ENCODE data around the gene PRMT1.

PRMT1 gene

GRCh38 chr19:49687566-49688316 is 10.7 kb downstream of the PRMT1 start:
- TF ChIP-seq CTCF (IDR thresholded peaks at IDR 0.05; ENCODE audit: unreplicated experiment in 3 of 3) = no peak
- peaks cover 40% of the 10 kb centered on the region for H3K4me1 Mint-ChIP-seq
- H3K36me3 Mint-ChIP-seq (ENCODE audit: low read depth) = peaks cover 33% of the 10 kb centered on the region
- H3K9me3 Mint-ChIP-seq = no peaks in the 10 kb centered on the region
- H3K4me3 Mint-ChIP-seq = peak overlapping the region in 2 of 3 experiments; percentile 69 to 79
- peak overlapping the region; percentile 34 to 86 (median 70) for H3K27ac Mint-ChIP-seq
- no peaks in the 10 kb centered on the region for H3K27me3 Mint-ChIP-seq (ENCODE audit: low read depth)

- H3K27ac Mint-ChIP-seq = peak overlapping the region; percentile 30 to 38 (median 38)
- TF ChIP-seq CTCF (IDR thresholded peaks at IDR 0.05; ENCODE audit: unreplicated experiment in 3 of 3) = no peak
- peaks cover 25% of the 10 kb centered on the region for H3K36me3 Mint-ChIP-seq (ENCODE audit: low read depth)
- peak overlapping the region in 2 of 3 experiments; percentile 46 to 72 for H3K4me3 Mint-ChIP-seq
- H3K27me3 Mint-ChIP-seq (ENCODE audit: low read depth) = no peaks in the 10 kb centered on the region
- H3K9me3 Mint-ChIP-seq = no peaks in the 10 kb centered on the region
- peaks cover 41% of the 10 kb centered on the region for H3K4me1 Mint-ChIP-seq
Observed at GRCh38 chr19:49688531-49689132, 11.6 kb downstream of the PRMT1 start.

GRCh38 chr19:49689133-49690078 is 12.3 kb downstream of the PRMT1 start, which contains the start of gene ADM5:
Gene ADM5 (plus strand): TSS chr19:49689594. CDS start chr19:49689838, 244 bp downstream.
- peaks cover 23% of the 10 kb centered on the region for H3K36me3 Mint-ChIP-seq (ENCODE audit: low read depth)
- peak within 1 kb of the TSS; percentile 83 to 87 (median 85) for H3K4me3 Mint-ChIP-seq
- no peaks in the 10 kb centered on the region for H3K9me3 Mint-ChIP-seq
- peaks cover 41% of the 10 kb centered on the region for H3K4me1 Mint-ChIP-seq
- H3K27me3 Mint-ChIP-seq (ENCODE audit: low read depth) = no peaks in the 10 kb centered on the region
- H3K27ac Mint-ChIP-seq = peak within 1 kb of the TSS; percentile 82 to 91 (median 89)
- TF ChIP-seq CTCF (IDR thresholded peaks at IDR 0.05; ENCODE audit: unreplicated experiment in 3 of 3) = peak; percentile 45 to 59 (median 46)

- Mint-ChIP-seq H3K36me3 (ENCODE audit: low read depth) (peaks cover 21% of the 10 kb centered on the region), H3K9me3 (no peaks in the 10 kb centered on the region), H3K27me3 (ENCODE audit: low read depth) (no peaks in the 10 kb centered on the region), H3K4me3 (peak overlapping the region; percentile 83 to 87 (median 85)), H3K27ac (peak overlapping the region; percentile 82 to 91 (median 89)), H3K4me1 (peaks cover 38% of the 10 kb centered on the region)
- TF ChIP-seq CTCF (IDR thresholded peaks at IDR 0.05; ENCODE audit: unreplicated experiment in 3 of 3) = peak in 1 of 3 experiments; percentile 19
Observed at GRCh38 chr19:49690079-49690655, 13.1 kb downstream of the PRMT1 start.

GRCh38 chr19:49690656-49691242 is 13.7 kb downstream of the PRMT1 start, which contains the start of gene CPT1C:
Gene CPT1C (plus strand): TSS chr19:49691116. CDS start chr19:49692253, 1,137 bp downstream.
- TF ChIP-seq CTCF (IDR thresholded peaks at IDR 0.05; ENCODE audit: unreplicated experiment in 3 of 3) = no peak
- H3K9me3 Mint-ChIP-seq = no peaks in the 10 kb centered on the region
- peaks cover 15% of the 10 kb centered on the region for H3K36me3 Mint-ChIP-seq (ENCODE audit: low read depth)
- peaks cover 37% of the 10 kb centered on the region for H3K4me1 Mint-ChIP-seq
- H3K4me3 Mint-ChIP-seq = peak within 1 kb of the TSS; percentile 83 to 87 (median 85)
- H3K27me3 Mint-ChIP-seq (ENCODE audit: low read depth) = no peaks in the 10 kb centered on the region
- peak within 1 kb of the TSS; percentile 82 to 91 (median 89) for H3K27ac Mint-ChIP-seq
